GM12878 (cell line): ENCODE data around the gene SVOP.

Experiments
- NR2C1 ChIP-seq: fragments of 450-650 bp; IDR thresholded peaks from 2 replicates; pipeline ENCODE4 v1.6.1; 2017; ENCODE audit warnings: antibody characterized with exemption, mild to moderate bottlenecking, moderate library complexity
- TF ChIP-seq, protein P1 (sequence below), 3 experiments: IDR thresholded peaks in 2 of 3; conservative IDR thresholded peaks in 1 of 3; 2 replicates each; pipeline ENCODE4 v1.5.1; 2011; ENCODE audit warnings: low read depth in 3 of 3, low read length in 3 of 3, mild to moderate bottlenecking in 3 of 3, control low read depth in 2 of 3, moderate library complexity in 2 of 3, inconsistent platforms in 1 of 3, mixed read lengths in 1 of 3; ENCODE audit not compliant: control insufficient read depth in 2 of 3, insufficient read depth in 1 of 3; ENCODE audit errors: extremely low read depth in 1 of 3

DNA sequence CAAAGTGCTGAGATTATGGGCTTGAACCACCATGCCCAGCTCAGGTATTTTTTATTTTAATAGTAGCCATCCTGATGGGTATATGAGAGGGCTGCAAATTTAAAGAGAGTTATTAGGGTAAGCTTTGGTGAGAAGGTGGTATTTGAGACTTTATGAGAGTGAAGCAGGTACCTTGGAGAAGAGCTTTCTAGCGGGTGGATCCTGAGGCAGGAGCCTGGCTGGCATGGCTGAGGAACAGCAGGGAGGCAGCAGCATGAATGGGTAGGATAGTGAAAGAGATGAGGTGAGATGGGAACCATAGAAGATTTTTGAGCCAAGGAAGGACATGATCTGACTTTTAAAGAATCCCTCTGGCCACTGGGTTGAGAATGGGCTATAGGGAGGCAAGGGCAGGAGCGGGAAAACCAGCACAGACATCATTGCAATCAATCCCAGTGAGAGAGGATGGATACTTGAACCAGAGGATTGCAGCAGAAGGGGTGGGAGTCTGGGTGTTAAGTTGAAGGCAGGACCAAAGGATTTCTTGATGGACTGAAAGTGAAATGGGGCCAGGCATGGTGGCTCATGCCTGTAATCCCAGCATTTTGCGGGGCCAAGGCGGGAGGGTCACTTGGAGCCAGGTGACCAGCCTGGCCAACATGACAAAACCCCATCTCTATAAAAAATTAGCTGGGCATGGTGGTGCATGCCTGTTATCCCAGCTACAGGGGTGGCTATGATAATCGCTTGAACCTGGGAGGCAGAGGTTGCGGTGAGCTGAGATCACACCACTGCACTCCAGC lies 5.7 kb downstream of the SVOP start:
- TF ChIP-seq, protein P1, sequence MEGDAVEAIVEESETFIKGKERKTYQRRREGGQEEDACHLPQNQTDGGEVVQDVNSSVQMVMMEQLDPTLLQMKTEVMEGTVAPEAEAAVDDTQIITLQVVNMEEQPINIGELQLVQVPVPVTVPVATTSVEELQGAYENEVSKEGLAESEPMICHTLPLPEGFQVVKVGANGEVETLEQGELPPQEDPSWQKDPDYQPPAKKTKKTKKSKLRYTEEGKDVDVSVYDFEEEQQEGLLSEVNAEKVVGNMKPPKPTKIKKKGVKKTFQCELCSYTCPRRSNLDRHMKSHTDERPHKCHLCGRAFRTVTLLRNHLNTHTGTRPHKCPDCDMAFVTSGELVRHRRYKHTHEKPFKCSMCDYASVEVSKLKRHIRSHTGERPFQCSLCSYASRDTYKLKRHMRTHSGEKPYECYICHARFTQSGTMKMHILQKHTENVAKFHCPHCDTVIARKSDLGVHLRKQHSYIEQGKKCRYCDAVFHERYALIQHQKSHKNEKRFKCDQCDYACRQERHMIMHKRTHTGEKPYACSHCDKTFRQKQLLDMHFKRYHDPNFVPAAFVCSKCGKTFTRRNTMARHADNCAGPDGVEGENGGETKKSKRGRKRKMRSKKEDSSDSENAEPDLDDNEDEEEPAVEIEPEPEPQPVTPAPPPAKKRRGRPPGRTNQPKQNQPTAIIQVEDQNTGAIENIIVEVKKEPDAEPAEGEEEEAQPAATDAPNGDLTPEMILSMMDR (IDR thresholded peaks at IDR 0.05 in 2 of 3, conservative IDR thresholded peaks at IDR 0.05 in 1 of 3; ENCODE audit: control insufficient read depth in 2 of 3, extremely low read depth in 1 of 3, insufficient read depth in 1 of 3, low read depth in 3 of 3, low read length in 3 of 3) = no peak
- TF ChIP-seq NR2C1 = no peak
